ENCODE results near the gene ALKBH6.
A peak's percentile ranks its signal among the peaks of the same experiment; 100 is the strongest.
"Not testable (repeated sequence)": the region's sequence is repeated elsewhere in the genome, so short reads cannot be mapped to it uniquely, and the experiment has no call there.

The ALKBH6 gene

GRCh38 chr19:36047835-36048234, 33.8 kb upstream of the ALKBH6 start:
- H3K4me1 Mint-ChIP-seq: peaks cover 12% of the 10 kb centered on the region
- peaks cover 3% of the 10 kb centered on the region for H3K27me3 Mint-ChIP-seq (ENCODE audit: low read depth, poor library complexity)
- H3K27ac Mint-ChIP-seq: no peak overlapping the region
- no peak for TF ChIP-seq CTCF (IDR thresholded peaks at IDR 0.05)
- H3K4me3 Mint-ChIP-seq: no peak overlapping the region
- peaks cover 26% of the 10 kb centered on the region for H3K36me3 Mint-ChIP-seq (ENCODE audit: low read depth)
- H3K9me3 Mint-ChIP-seq: no peaks in the 10 kb centered on the region
- no peak for DNase-seq

GRCh38 chr19:36046443-36047050, 32.5 kb upstream of the ALKBH6 start:
- Mint-ChIP-seq H3K9me3 (no peaks in the 10 kb centered on the region), H3K27ac (no peak overlapping the region), H3K36me3 (ENCODE audit: low read depth) (peaks cover 24% of the 10 kb centered on the region), H3K4me1 (peaks cover 20% of the 10 kb centered on the region), H3K4me3 (no peak overlapping the region), H3K27me3 (ENCODE audit: low read depth, poor library complexity) (peaks cover 3% of the 10 kb centered on the region)
- no peak for TF ChIP-seq CTCF (IDR thresholded peaks at IDR 0.05)
- DNase-seq: no peak

- Mint-ChIP-seq H3K27me3 (ENCODE audit: low read depth, poor library complexity) (peaks cover 6% of the 10 kb centered on the region), H3K9me3 (no peaks in the 10 kb centered on the region), H3K4me3 (no peak overlapping the region), H3K4me1 (peaks cover 21% of the 10 kb centered on the region), H3K27ac (no peak overlapping the region), H3K36me3 (ENCODE audit: low read depth) (peaks cover 21% of the 10 kb centered on the region)
- no peak for DNase-seq
- no peak for TF ChIP-seq CTCF (IDR thresholded peaks at IDR 0.05)
Measured at GRCh38 chr19:36043952-36044351, 29.9 kb upstream of the ALKBH6 start.

- no peak for TF ChIP-seq CTCF (IDR thresholded peaks at IDR 0.05)
- no peaks in the 10 kb centered on the region for H3K9me3 Mint-ChIP-seq
- peak overlapping the region; percentile 42 for H3K27ac Mint-ChIP-seq
- no peak for DNase-seq
- H3K4me3 Mint-ChIP-seq: no peak overlapping the region
- peaks cover 3% of the 10 kb centered on the region for H3K27me3 Mint-ChIP-seq (ENCODE audit: low read depth, poor library complexity)
- H3K36me3 Mint-ChIP-seq (ENCODE audit: low read depth): peaks cover 27% of the 10 kb centered on the region
- H3K4me1 Mint-ChIP-seq: peaks cover 27% of the 10 kb centered on the region
Measured at GRCh38 chr19:36041831-36042230, 27.8 kb upstream of the ALKBH6 start.

- H3K27me3 Mint-ChIP-seq (ENCODE audit: low read depth, poor library complexity); DNase-seq; H3K27ac Mint-ChIP-seq; H3K4me3 Mint-ChIP-seq; H3K9me3 Mint-ChIP-seq: not testable (repeated sequence)
- Mint-ChIP-seq H3K4me1 (peaks cover 27% of the 10 kb centered on the region), H3K36me3 (ENCODE audit: low read depth) (peaks cover 20% of the 10 kb centered on the region)
Measured at GRCh38 chr19:36041092-36041491, 27.1 kb upstream of the ALKBH6 start.

GRCh38 chr19:36040495-36040894, 26.5 kb upstream of the ALKBH6 start:
- Mint-ChIP-seq H3K4me3 (no peak overlapping the region), H3K36me3 (ENCODE audit: low read depth) (peaks cover 14% of the 10 kb centered on the region), H3K4me1 (peaks cover 33% of the 10 kb centered on the region), H3K9me3 (no peaks in the 10 kb centered on the region), H3K27me3 (ENCODE audit: low read depth, poor library complexity) (peaks cover 3% of the 10 kb centered on the region), H3K27ac (peak overlapping the region; percentile 86)
- TF ChIP-seq CTCF (IDR thresholded peaks at IDR 0.05): no peak
- no peak for DNase-seq

All from nephron progenitor cell (in vitro differentiated cells).